NCI-H128 (cell line): ENCODE measurements around the gene XRCC1.

ENCODE experiments used
- DNase-seq: peaks from one replicate; lab custom pipeline; 2025; ENCODE audit not compliant: unreplicated experiment; lab: John Stamatoyannopoulos, UW

XRCC1 gene

DNA sequence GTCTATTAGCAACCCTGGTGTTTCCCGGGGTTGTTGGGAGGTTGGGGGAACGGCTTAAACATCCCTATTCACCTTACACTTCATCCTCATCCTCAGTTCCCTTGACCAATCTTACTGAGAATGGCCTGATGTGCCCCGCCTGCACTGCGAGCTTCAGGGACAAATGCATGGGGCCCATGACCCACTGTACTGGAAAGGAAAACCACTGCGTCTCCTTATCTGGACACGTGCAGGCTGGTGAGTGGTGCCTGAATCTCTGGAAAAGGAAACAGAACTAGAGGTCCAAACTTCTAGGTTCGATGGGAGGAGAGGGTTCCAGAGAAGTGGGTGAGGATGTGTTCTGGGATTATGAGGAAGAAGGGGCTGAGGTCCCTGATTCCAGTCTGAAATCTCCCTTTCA is 6.1 kb upstream of the XRCC1 start:
- DNase-seq, result no peak

- no peak for DNase-seq
Observed at GRCh38 chr19:43578787-43579186, 3.5 kb upstream of the XRCC1 start.

DNA sequence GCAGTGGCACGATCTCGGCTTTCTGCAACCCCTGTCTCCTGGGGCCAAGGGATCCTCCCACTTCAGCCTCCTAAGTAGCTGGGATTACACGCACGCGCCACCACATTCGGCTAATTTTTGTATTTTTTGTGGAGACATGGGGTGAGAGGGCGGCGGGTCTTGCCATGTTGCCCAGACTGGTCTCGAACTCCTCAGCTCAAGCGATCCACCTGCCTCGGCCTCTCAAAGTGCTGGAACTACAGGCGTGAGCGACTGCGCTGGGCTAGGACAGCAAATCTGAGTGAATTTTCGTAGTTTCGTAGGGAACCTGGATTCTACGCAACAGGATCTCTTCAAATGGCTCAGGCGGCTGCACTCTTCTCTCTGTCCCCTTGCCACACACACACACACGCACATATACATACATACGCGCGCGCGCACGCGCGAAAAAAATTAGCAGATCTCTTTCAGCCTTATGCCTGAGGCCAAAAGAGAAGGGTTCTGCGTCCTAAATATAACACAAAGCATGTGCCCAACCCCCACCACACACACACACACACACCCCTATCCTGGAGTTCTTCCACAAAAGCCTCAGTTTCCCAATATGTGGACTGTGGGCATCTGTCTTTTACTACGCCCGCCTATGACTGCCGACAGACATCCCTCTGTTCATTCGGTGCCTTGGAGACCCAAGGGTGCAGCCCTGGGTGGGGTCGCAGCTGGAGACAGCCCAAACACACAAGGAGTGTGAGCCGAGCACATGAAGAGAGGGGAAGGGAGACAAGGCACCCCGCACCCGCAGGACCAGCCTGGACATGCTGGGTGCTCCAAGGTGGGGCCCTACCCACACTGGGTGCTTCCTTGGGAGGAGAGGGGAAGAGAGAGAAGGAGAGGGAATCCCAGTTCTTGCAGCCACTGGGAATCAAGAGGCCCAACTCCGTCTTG is 890 bp upstream of the XRCC1 start:
- no peak for DNase-seq

GRCh38 chr19:43574424-43575155 is 737 bp downstream of the XRCC1 start:
- DNase-seq, result no peak

GRCh38 chr19:43572171-43572588 is 3.1 kb downstream of the XRCC1 start:
- no peak for DNase-seq

DNA sequence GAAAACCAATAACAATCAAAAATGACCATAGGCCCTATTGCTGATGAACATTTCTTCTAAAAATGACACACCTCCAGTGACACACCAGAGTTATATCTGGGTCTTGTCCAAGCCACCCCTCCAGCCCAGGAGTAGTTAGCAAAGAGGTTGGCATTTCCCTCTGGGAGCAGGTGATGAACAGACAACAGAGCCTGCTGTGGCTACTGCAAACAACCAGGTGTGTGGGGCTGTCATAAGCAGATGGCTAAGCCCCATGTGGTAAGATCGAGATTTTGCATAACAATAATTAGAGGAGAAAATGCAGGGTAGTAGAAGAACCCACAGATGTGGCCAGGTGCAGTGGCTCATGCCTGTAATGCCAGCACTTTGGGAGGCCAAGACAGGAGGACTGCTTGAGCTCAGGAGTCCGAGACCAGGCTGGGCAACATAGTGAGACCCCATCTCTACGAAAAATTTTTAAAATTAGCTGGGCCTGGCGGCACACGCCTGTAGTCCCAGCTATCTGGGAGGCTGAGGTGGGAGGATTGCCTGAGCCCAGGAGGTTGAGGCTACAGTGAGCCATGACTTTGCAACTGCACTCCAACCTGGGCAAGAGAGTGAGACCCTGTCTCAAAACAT is 5.0 kb downstream of the XRCC1 start:
- DNase-seq, result no peak

GRCh38 chr19:43569657-43570056 is 5.7 kb downstream of the XRCC1 start:
- DNase-seq, result no peak

GRCh38 chr19:43564800-43565199 is 10.5 kb downstream of the XRCC1 start:
- DNase-seq, result no peak

GRCh38 chr19:43563816-43564457 is 11.4 kb downstream of the XRCC1 start:
- no peak for DNase-seq

DNA sequence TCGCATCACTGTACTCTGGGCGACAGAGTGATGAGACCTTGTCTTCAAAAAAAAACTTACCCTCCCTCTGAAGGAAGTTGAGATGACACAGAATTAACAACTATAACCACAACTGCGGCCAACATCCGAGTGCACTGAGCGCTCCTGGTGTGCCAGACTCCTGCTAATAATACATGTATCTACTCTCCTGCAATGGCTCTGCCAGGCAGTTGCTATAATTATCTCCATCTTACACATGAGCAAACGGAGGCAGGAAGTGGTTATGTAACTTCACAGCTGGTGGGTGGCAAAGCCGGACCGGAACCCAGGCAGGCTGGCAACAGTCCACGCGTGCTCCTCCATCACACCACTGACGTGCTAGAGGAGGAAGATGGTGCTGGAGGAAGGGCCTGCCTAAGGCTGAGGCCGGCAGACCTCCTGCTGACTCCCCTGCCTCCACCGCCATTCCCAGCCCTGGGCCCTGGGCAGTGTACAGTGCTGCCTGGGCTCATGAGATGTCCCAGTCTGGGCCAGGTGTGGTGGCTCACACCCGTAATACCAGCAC is 12.6 kb downstream of the XRCC1 start:
- DNase-seq, result no peak

- DNase-seq, result no peak
Observed at GRCh38 chr19:43562226-43562697, 13.1 kb downstream of the XRCC1 start.

- DNase-seq, result no peak
Observed at GRCh38 chr19:43561139-43561970, 14.0 kb downstream of the XRCC1 start.

DNA sequence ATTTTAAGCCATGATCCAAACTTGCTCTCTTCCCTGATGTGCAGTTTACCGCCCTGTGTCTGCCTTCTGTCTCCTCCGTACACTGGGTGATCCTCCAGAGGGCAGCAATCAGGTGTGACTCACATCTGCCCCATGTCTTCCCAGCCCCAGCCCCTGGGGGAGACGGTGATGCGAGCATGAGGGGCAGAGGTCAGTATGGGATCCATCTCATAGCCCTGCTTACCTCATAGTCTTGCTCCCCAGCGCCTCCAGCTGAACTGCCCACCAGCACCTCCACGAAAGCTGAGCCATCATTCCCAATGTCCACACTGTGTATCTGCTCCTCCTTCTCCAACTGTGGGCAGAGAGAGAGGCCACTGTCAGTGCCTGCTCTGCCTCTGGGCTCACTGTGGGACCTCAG is 14.6 kb downstream of the XRCC1 start:
- DNase-seq, result no peak

DNA sequence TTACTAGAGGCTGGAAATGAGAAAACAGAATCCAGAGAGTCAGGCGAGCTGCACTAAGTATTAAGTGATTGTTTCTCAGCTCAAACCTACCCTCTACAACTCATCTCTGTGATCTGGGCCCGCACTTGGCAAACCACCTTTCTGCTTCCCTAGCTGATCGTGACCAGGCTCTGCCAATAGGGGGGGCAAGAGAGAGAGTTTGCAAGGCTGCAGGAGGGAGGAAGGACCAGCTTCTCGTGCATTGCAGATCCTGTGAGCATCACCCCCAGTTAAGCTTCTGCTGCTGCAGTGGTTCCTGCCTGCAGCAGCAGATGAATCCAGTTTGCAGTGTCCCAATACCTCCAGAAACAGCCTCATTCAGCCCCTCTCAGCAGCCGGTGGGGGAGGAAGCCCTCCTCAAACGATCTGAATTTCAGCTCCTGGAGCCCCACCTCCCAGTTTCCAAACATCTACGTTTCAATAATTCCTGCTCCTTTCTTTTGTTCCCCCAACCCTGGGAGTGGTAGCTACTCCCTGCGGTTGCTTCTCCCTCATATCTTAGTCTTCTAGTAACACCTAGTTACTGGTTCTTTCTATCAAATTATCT is 20.0 kb downstream of the XRCC1 start:
- no peak for DNase-seq

DNA sequence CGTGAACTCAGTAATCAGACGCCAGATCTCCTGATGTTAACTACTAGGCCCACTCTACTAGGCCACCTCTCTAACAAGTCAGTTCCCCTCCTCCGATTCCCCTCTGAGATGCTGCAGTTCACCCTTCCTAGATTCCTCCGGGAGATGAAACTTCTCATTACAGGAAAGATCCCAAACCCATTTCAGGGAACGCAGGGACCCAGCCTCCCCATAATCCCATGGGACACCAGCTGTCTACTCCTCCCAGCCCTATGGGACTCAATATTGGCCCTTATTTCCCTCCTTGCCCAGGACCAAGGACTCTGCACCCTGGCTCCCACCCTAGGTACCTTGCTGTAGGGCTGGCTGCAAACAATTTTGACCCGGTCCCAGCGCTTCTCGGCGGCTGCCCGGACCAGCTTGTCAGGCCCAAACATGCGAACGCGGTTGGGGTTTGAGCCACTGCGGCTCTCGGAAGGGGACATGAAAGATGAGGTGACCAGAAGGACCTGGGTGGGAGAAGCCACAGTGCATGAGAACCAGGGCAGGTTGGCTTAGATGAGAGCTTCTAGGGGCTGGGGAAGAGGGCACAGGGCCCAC is 20.9 kb downstream of the XRCC1 start:
- no peak for DNase-seq

- DNase-seq, result no peak
Observed at GRCh38 chr19:43553656-43554055, 21.7 kb downstream of the XRCC1 start.

DNA sequence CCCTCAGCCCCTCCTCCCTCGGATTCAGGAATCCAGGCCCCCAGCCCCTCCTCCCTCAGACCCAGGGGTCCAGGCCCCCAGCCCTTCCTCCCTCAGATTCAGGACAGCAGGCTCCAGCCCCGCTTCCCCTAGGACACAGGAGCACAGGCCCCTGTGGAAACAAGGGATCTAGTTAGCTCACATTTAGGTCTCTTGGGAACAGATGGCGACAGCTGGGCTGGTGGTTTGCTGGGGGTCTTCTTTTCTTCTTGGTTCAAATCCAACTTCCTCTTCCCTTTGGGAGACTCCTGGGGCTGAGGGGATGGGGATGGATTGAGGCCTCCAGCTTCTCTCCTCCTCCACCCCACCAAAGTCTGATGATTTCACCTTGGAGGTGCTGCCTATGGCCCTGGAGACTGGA is 22.7 kb downstream of the XRCC1 start:
- DNase-seq, result no peak

GRCh38 chr19:43552198-43552450 is 23.2 kb downstream of the XRCC1 start:
- no peak for DNase-seq

GRCh38 chr19:43551399-43552197 is 23.7 kb downstream of the XRCC1 start:
- DNase-seq, result no peak
